ENCODE results near the gene ZNF532.

Gene ZNF532

GRCh38 chr18:58870130-58870529, 5.5 kb downstream of the ZNF532 start:
- DNase-seq = no peak

GRCh38 chr18:58870621-58871020, 5.9 kb downstream of the ZNF532 start:
- DNase-seq = no peak

- no peak for DNase-seq
These were observed 7.1 kb downstream of the ZNF532 start for GRCh38 chr18:58871514-58872420.

- DNase-seq = no peak
These were observed 14.0 kb downstream of the ZNF532 start for GRCh38 chr18:58878640-58879039.

- no peak for DNase-seq
These were observed 16.8 kb downstream of the ZNF532 start for GRCh38 chr18:58881477-58881876.

- no peak for DNase-seq
These were observed 17.4 kb downstream of the ZNF532 start for GRCh38 chr18:58882044-58882443.

GRCh38 chr18:58882686-58883085, 18.0 kb downstream of the ZNF532 start:
- DNase-seq = no peak

- no peak for DNase-seq
These were observed 20.0 kb downstream of the ZNF532 start for GRCh38 chr18:58884680-58885079.

- DNase-seq = no peak
These were observed 21.8 kb downstream of the ZNF532 start for GRCh38 chr18:58886431-58886830.

GRCh38 chr18:58886864-58887612, 22.4 kb downstream of the ZNF532 start:
- DNase-seq = no peak

- peak; percentile 11 for DNase-seq
These were observed 22.9 kb downstream of the ZNF532 start for GRCh38 chr18:58887613-58887963.

- DNase-seq = no peak
These were observed 27.1 kb downstream of the ZNF532 start for GRCh38 chr18:58891776-58892175.

- DNase-seq = no peak
These were observed 27.8 kb downstream of the ZNF532 start for GRCh38 chr18:58892488-58892887.

- DNase-seq = no peak
These were observed 28.9 kb downstream of the ZNF532 start for GRCh38 chr18:58893388-58894099.

- no peak for DNase-seq
These were observed 30.3 kb downstream of the ZNF532 start for GRCh38 chr18:58894930-58895329.

- DNase-seq = no peak
These were observed 30.7 kb downstream of the ZNF532 start for GRCh38 chr18:58895385-58895784.

- DNase-seq = no peak
These were observed 31.6 kb downstream of the ZNF532 start for GRCh38 chr18:58896268-58896667.

GRCh38 chr18:58896734-58897508, 32.2 kb downstream of the ZNF532 start:
- DNase-seq = no peak

- no peak for DNase-seq
These were observed 33.5 kb downstream of the ZNF532 start for GRCh38 chr18:58898010-58898799.

GRCh38 chr18:58900015-58900649, 35.5 kb downstream of the ZNF532 start:
- DNase-seq = no peak

- DNase-seq = no peak
These were observed 36.5 kb downstream of the ZNF532 start for GRCh38 chr18:58901143-58901542.
